GM12874 (cell line): ENCODE measurements around the gene ZNF160.

Experiments used
- CTCF ChIP-seq: IDR thresholded peaks from 2 replicates; pipeline ENCODE4 v1.5.1; 2011; ENCODE audit warnings: low read depth, mild to moderate bottlenecking, control low read depth, low read length, moderate library complexity; ENCODE audit not compliant: insufficient read depth

The ZNF160 gene

DNA sequence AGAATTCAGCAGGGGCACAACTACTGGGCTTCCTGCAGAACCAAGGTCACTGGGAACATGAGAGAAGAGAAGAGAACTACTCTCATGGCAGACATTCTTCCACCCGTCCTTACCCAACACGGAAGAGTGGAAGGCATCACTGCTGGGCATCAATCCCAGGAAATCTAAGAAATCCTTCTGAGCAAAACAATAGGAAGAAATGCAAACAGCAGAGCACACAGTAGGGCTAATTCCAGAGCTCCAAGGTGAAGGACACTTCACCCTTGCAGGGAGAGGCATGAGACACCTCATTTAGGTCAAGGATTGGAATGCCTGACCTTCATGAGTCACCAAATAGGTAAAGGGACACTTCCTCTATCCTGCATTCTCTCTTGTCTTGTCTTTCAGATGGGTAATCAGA is 55.8 kb downstream of the ZNF160 start:
- no peak for TF ChIP-seq CTCF

GRCh38 chr19:53045536-53045935 is 57.7 kb downstream of the ZNF160 start:
- no peak for TF ChIP-seq CTCF

DNA sequence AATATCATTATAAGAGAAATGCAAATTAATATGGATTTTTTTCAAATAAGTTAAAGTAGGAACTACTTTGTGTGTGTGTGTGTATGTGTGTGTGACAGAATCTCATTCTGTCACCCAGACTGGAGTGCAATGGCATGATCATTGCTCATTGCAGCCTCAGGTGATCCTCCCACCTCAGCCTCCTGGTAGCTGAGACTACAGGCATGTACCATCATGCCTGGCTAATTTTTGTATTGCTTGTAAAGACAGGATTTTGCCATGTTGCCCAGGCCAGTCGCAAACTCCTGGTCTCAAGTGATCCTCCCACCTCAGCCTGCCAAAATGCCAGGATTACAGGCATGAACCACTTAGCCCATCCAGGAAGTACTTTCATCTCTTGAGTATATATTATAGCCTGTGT is 61.9 kb downstream of the ZNF160 start:
- TF ChIP-seq CTCF = no peak

DNA sequence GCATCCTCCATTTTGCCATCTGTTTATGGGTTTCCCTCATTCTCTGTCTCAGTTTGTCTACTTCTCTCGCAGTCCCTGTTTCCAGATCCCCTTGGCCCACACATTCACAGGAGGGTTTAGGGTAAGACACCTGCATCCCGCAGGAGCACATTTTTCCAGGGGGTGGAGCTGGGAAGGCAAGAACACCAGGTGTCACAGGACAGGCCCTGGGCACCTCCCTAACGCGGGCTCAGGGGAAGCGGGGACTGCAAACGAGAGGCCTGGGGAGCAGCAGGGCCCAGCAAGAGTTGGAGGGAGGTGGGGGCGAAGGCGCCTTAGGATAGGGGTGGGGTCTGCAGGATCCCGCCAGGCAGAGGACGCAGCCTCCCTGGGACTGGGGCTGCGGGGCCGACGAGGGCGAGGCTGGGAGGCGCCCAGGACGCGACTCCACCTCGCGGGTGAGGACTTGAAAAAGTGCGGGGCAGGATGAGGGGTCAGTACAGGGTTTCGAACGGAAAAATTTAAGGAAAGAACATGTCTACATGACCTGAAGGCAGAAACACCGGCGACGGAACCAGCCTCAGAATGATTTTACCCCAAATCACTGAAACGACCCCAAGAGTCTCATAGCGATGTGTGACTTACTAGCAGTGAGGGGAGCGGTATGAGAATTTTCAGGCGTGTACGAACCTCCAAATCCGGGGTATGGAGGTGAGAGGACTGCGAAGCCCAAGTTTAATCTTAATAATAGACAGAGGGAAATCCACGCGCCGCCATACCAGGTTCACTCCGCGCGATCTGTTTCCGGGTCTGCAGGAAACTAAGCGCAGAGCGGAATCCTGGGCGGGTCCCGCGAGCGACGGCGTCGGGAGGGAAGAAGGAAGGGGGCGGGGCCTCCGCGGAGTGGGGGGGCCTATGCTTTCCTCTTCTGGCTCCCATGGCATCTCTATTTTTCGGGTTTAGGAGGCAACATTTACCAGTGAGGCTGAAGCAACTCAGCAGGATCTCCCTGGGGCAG is 65.8 kb downstream of the ZNF160 start:
- no peak for TF ChIP-seq CTCF

DNA sequence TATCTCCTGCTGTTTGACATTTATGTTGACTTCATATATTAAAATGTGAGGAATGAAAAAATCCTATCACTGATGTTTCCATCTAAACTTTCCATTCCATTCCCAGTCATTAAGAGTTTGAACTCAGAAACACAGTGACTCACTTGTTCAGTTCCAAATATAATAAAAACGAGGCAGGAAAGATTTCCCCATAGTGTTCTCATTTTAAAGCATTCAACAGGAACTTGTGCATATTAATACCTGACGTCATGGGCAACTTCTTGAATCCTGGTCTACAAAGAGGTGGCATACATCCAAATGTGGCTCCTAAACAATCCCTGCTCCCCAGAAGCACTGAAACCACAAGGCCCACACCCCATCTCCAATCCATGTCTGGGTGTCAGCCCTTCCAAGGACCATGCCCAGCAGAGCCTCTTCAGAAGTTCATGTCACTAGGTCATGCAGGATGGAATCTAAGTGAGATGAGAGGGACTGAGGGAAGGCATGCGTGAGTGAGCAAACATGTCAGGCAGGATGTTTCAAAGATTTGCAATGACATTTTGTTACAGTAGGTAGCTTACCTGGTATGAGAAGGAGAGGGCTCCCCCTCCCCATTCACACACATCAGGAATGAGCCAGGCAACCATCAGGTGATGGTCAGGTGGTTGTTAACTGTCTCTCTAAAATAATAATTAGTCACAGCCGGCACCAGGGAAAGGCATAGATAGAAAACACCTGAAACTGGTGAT is 68.1 kb downstream of the ZNF160 start:
- TF ChIP-seq CTCF = no peak

DNA sequence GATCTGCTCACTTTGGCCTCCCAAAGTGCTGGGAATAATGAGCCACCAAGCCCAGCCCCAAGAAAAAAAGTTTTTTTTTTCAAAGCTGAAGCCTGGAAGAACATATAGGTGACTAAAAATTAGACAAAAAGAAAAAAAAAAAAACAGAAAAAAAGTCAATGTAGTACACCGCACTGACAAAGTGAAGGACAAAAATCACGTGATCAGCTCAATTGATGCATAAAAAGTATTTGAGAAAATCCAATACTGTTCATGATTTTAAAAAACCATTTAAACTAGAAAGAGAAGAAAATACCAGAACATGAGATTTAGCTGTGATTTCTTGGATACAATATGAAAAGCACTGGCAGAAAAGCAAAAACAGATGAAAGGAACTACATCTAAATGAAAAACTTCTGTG is 69.2 kb downstream of the ZNF160 start:
- TF ChIP-seq CTCF = no peak

DNA sequence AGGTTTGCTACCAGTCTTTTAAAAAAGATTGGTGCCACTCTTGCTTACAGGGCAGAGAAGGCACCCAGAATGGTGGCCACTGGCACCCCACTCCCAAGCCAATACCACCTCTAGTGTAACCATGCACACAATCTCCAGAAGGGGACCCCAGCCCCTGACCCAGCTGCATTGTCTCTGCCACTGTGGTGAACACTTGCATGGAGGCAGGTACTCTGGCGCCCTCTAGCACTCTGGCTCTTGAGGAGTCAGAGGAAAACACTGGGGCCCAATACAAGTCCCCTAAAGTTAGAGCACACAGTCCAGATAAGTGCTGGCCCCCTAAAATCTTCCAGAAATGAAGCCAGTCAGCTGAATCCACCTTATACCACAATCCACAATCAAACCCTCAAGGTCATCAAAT is 83.5 kb downstream of the ZNF160 start:
- 0 out of 2 replicates have a peak, but pooled peaks have one; percentile 7 for TF ChIP-seq CTCF
